Daoy (cell line): ENCODE data around the gene ACOT7. TPM values are rescaled to one million over a fixed set of nuclear protein-coding genes. Genes with fewer than 3 reads are reported as not detected.

Source experiments
- DNase-seq: peaks from one replicate; pipeline ENCODE4 v3.0.0-alpha.2; 2015; ENCODE audit warnings: low read depth
- total RNA-seq: library from RNA; depleted of rRNA; stranded (reverse); fragments of >200 nt; shearing (Covaris generic); gene quantifications from 2 replicates; pipeline ENCODE4 v1.2.3, GENCODE V29; 2014

Gene ACOT7
- total RNA-seq, 1 experiment from 2014 or later: 45.1 TPM

GRCh38 chr1:6347641-6348487, 45.7 kb downstream of the ACOT7 start:
- DNase-seq: peak; percentile 71

DNA sequence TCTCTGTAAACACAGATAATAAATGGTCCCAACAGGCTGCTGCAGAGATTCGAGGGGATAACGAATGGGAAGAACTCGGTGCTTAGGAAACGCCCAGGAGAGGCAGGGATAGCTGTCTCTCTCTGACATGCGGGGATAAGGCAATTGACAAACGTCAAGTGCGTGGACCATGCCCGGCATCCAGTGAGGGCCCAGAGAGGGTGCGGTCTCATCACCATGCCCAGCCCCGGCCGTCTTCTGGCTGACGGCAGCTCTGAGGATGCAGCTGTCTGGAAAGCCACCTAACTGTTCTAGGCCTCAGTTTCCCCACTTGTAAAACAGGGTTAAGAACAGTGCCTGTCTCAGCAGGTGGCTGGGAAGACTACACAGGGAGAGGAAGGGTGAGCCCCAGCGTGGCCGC, 48.1 kb downstream of the ACOT7 start:
- no peak for DNase-seq

DNA sequence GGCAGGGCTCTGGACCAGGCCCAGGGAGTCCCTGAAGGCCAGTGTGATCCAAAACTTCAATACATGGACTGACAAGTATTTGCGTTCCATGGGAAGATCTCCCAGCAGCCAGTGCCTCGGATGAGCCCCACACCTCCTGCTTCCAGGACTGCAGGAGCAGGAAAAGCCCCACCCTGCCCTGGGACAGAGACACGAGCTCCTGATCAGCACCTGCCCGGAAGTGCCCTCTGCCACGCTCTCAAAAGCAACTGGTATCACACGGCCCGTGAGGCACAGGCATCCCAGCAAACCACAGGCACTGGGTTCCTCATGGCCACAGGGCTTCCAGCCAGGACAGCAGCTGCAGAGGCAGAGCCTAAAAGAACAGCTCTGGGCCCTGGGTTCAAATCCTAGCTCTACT, 48.6 kb downstream of the ACOT7 start:
- DNase-seq: no peak

DNA sequence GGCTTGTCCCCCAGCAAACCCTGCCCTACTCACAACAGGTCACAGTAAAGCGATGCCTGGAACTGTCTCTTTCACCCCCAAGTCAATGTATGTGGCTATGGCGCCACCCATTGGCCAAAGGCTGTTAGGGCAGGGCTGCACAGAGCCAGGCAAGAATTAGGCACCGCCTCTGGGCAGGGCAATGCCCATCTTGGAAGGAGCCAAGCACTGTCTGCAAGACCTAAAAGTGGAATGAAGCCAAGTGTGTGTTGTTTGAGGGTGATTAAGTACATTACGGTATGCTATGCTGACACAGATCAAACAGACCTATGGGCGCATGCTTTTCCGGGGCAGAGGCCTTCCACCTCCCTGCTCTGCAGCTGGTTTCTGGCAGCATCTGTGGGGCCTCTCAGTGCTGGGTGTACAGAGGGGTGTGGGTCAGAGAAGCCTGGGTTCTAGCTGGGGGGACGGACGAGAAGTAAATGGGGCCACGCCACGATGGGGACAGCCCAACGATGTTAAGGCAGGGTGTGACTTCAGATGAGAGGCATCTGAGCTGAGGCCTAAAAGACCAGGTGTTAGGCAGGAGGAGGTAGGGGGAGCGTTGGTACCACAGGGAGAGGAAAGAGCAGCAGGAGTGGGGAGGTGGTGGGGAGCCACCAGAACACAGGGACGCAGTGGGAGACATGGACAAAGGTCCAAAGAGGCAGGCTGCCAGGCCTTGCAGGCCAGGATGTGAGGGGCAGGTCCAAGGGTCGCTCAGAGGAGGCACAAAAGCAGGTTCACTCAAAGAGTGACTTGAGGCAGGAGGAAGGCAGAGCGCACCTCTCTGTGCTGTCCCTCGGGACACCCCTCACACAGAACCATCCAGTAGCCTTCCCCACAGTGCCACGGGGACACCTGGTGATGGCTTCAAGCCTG, 49.8 kb downstream of the ACOT7 start:
- DNase-seq: peak; percentile 90

- no peak for DNase-seq
Observed at GRCh38 chr1:6342056-6342455, 51.5 kb downstream of the ACOT7 start.

GRCh38 chr1:6338695-6339094, 54.9 kb downstream of the ACOT7 start:
- no peak for DNase-seq

GRCh38 chr1:6336776-6337622, 56.6 kb downstream of the ACOT7 start:
- DNase-seq: no peak

DNA sequence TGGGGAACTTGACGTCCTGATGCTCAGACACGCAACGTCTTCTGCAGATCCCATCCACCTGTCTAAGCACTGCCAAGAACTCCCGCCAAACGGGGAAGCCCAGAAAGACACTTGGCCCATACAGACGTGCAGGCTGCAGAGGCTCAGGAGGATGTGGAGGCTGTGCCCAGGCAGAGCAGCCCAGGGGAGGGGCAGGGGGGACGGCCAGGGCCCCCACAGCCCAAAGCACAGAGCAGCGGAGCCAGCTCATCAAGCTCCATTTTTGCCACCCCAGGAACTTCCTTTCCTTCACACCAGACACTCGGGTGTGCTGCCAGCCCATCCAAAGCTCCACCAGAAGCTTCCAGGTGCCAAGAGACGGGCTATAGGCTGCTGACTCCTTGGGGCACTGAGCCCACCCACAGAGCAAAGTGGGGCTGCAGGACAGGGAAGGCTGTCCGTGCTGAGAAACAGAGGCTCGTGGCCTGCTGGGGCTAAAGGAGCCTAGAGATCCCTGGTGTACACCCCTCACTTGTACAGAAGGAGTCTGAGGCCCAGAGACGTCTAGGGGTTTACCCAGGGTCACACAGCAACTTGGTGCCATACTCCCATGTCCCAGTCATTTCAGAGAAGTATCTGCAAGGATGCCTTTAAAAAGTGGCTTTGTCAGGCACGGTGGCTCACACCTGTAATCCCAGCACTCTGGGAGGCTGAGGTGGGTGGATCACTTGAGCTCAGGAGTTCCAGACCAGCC, 59.1 kb downstream of the ACOT7 start:
- DNase-seq: no peak

- DNase-seq: no peak
Observed at GRCh38 chr1:6332821-6333220, 60.7 kb downstream of the ACOT7 start.

GRCh38 chr1:6331543-6332273, 61.9 kb downstream of the ACOT7 start:
- no peak for DNase-seq

DNA sequence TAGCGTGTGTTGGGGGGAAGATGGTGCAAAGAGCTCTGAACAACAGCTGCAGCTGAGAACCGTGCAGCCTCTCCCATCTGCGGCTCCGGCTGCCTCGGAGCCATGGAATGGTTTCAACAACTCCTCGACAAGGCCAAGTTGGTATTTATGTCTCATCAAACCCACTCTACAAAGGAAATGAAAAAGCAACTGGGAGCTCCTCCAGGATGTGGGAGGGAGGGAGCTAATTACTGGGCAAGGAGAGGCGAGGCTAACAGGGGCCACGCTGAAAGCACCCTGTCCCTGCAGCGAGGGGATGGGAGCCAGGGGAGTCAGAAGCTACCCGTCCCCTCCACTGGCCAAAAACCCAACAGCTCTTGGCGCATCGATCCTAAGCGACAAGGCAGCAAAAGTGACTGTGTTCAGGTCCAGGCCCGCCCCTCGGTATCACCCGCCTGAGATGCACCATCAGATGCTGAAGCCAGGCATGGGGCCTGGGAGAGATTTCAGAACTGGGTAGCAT, 63.1 kb downstream of the ACOT7 start:
- DNase-seq: peak; percentile 45

GRCh38 chr1:6329851-6330250, 63.7 kb downstream of the ACOT7 start:
- no peak for DNase-seq

DNA sequence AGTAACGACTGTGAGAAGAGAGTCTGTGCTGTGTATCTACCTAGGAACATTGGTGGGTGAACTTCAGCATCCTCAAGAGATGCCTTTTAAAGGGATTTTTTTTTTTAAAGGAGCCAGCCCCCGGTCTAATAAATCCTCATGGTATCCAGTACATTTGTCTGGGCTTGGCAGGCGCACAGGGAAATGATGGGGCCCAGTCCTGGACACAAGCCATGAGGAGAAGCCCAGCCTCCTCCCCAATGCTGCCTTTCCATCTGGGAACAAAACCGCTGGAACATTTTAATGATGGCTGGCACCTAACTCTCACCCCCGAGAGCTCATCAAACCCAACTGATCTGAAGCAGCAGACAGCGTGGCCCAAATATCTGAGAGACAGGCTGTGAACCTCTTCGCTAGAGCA, 64.2 kb downstream of the ACOT7 start:
- DNase-seq: no peak

GRCh38 chr1:6328696-6329095, 64.9 kb downstream of the ACOT7 start:
- no peak for DNase-seq

DNA sequence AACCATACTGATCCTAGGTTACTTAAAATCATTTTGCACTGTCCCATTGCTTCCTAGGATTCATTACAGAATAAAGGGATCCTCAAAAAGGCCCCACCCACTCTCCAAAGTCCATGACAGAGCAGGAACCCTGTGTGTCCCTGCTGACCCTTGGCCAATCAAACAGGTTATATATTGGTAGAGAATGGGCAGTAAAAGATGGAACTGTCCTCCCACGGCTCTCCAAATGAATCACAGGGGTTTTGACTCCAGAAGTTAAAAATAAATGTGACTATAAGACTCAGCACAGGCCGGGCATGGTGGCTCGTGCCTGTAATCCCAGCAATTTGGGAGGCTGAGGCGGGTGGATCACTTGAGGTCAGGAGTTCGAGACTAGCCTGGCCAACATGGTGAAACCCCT, 65.5 kb downstream of the ACOT7 start:
- no peak for DNase-seq

- no peak for DNase-seq
Observed at GRCh38 chr1:6325482-6325881, 68.1 kb downstream of the ACOT7 start.

- DNase-seq: no peak
Observed at GRCh38 chr1:6322161-6322560, 71.4 kb downstream of the ACOT7 start.

- DNase-seq: no peak
Observed at GRCh38 chr1:6321205-6321604, 72.4 kb downstream of the ACOT7 start.

GRCh38 chr1:6317098-6317760, 76.3 kb downstream of the ACOT7 start:
- no peak for DNase-seq
